H1 (cell line): Measurements from ENCODE around the gene CEP250. TPM values are rescaled to one million over a fixed set of nuclear protein-coding genes. Genes with fewer than 3 reads are reported as not detected.

ENCODE experiments used
- CTCF ChIA-PET: fragments of 300-600 bp; sonication (Branson Sonifier 250); formaldehyde crosslinking; loops from one replicate; lab custom pipeline; 2021; ENCODE audit not compliant: partially characterized antibody; lab: Charles Lee
- POLR2A ChIA-PET: fragments of 300-600 bp; sonication (Branson Sonifier 250); formaldehyde crosslinking; loops from one replicate; lab custom pipeline; 2021; ENCODE audit warnings: inconsistent platforms; ENCODE audit not compliant: partially characterized antibody; lab: Charles Lee
- DNase-seq, 2 experiments: peaks; one replicate each; pipeline versions ENCODE4 v3.0.0 to v3.0.0-alpha.2; 2010 to 2022; ENCODE audit warnings: low spot score in 2 of 2, low read depth in 1 of 2, mixed read lengths in 1 of 2
- FAIRE-seq: peaks from 2 replicates; lab custom pipeline; 2011; peaks lifted over from hg19 to GRCh38; lab: Jason Lieb, UNC
- H2AFZ ChIP-seq: 2 replicates; pipeline ENCODE4 v1.8.1; 2012; ENCODE audit warnings: low read length, inconsistent platforms
- H2AK5ac ChIP-seq: 2 replicates; pipeline ENCODE4 v1.6.1; 2013; ENCODE audit warnings: low read depth, low read length
- H2BK120ac ChIP-seq: replicated peaks from 2 replicates; pipeline ENCODE3; 2013; ENCODE audit warnings: low read depth, low read length, inconsistent platforms
- H2BK12ac ChIP-seq: 2 replicates; pipeline ENCODE4 v1.6.1; 2013; ENCODE audit warnings: low read depth, low read length
- H2BK15ac ChIP-seq: 2 replicates; pipeline ENCODE4 v1.6.1; 2013; ENCODE audit warnings: low read length
- H2BK20ac ChIP-seq: 2 replicates; pipeline ENCODE4 v1.6.1; 2013; ENCODE audit warnings: low read length
- H2BK5ac ChIP-seq: 2 replicates; pipeline ENCODE4 v1.6.1; 2013; ENCODE audit warnings: low read depth, low read length
- H3K14ac ChIP-seq: 2 replicates; pipeline ENCODE4 v1.6.1; 2013; ENCODE audit warnings: inconsistent platforms; ENCODE audit not compliant: insufficient read length
- H3K18ac ChIP-seq: 2 replicates; pipeline ENCODE4 v1.6.1; 2013; ENCODE audit warnings: low read length; ENCODE audit errors: extremely low read depth
- H3K23ac ChIP-seq: 2 replicates; pipeline ENCODE4 v1.6.1; 2013; ENCODE audit warnings: inconsistent platforms; ENCODE audit not compliant: insufficient read length
- H3K23me2 ChIP-seq: 2 replicates; pipeline ENCODE4 v1.6.1; 2013; ENCODE audit warnings: low read depth, low read length
- H3K27ac ChIP-seq: 2 replicates; pipeline ENCODE4 v1.6.1; 2011; ENCODE audit warnings: low read depth, low read length, inconsistent platforms
- H3K27me3 ChIP-seq, 4 experiments: replicated peaks in 1 of 4; 1 replicate in 1 of 4; 2 replicates in 3 of 4; pipeline versions ENCODE4 v1.6.1 to v1.8.1; 2011 to 2013; ENCODE audit warnings: low read length in 3 of 4, mild to moderate bottlenecking in 3 of 4, inconsistent platforms in 2 of 4, mixed read lengths in 2 of 4, moderate library complexity in 1 of 4; ENCODE audit not compliant: control insufficient read depth in 3 of 4, insufficient read depth in 3 of 4; ENCODE audit errors: extremely low read depth in 1 of 4
- H3K36me3 ChIP-seq, 4 experiments: 2 replicates each; pipeline versions ENCODE4 v1.6.1 to v1.8.1; 2011 to 2013; ENCODE audit warnings: mild to moderate bottlenecking in 4 of 4, low read length in 3 of 4, moderate library complexity in 2 of 4, control low read depth in 1 of 4, inconsistent platforms in 1 of 4; ENCODE audit not compliant: insufficient read depth in 4 of 4, control insufficient read depth in 2 of 4
- H3K4ac ChIP-seq: replicated peaks from 2 replicates; pipeline ENCODE3; 2013; ENCODE audit warnings: low read length, low read depth, mixed read lengths, inconsistent platforms; ENCODE audit not compliant: insufficient read length
- H3K4me1 ChIP-seq, 4 experiments: replicated peaks in 1 of 4; 1 replicate in 1 of 4; 2 replicates in 3 of 4; pipeline versions ENCODE4 v1.6.1 to v1.8.1; 2011 to 2013; ENCODE audit warnings: low read length in 3 of 4, inconsistent platforms in 2 of 4, mixed read lengths in 1 of 4; ENCODE audit not compliant: insufficient read depth in 4 of 4, control insufficient read depth in 3 of 4
- H3K4me2 ChIP-seq, 2 experiments: 2 replicates each; pipeline versions ENCODE4 v1.6.1 to v1.8.1; 2011 to 2013; ENCODE audit warnings: low read depth in 2 of 2, low read length in 2 of 2, control low read depth in 1 of 2, inconsistent platforms in 1 of 2, mild to moderate bottlenecking in 1 of 2; ENCODE audit not compliant: insufficient read depth in 1 of 2
- H3K4me3 ChIP-seq, 4 experiments: fragments of 200-600, 300-600 bp in 1 of 4; sonication (generic), shearing (Covaris generic), sonication (Bioruptor Twin) in 1 of 4; 2 replicates each; pipeline versions ENCODE4 v1.5.1 to v1.8.1; 2011 to 2016; ENCODE audit warnings: low read length in 4 of 4, low read depth in 3 of 4, control low read depth in 2 of 4, inconsistent platforms in 2 of 4, mild to moderate bottlenecking in 2 of 4, mixed read lengths in 1 of 4, moderate library complexity in 1 of 4; ENCODE audit not compliant: insufficient read depth in 2 of 4; ENCODE audit errors: extremely low read depth in 1 of 4
- H3K56ac ChIP-seq: replicated peaks from 2 replicates; pipeline ENCODE3; 2013; ENCODE audit warnings: low read depth, mild to moderate bottlenecking, mixed read lengths, low read length, inconsistent platforms; ENCODE audit not compliant: insufficient read length
- H3K79me1 ChIP-seq: 2 replicates; pipeline ENCODE4 v1.6.1; 2013; ENCODE audit warnings: low read depth, low read length, control low read depth
- H3K79me2 ChIP-seq, 2 experiments: 2 replicates each; pipeline versions ENCODE4 v1.6.1 to v1.8.1; 2012 to 2013; ENCODE audit warnings: low read length in 2 of 2, mild to moderate bottlenecking in 2 of 2, inconsistent platforms in 1 of 2; ENCODE audit not compliant: insufficient read depth in 2 of 2, control insufficient read depth in 1 of 2
- H3K9ac ChIP-seq, 4 experiments: replicated peaks in 1 of 4; 1 replicate in 1 of 4; 2 replicates in 3 of 4; pipeline versions ENCODE4 v1.6.1 to v1.8.1; 2011 to 2013; ENCODE audit warnings: low read depth in 3 of 4, low read length in 3 of 4, control low read depth in 2 of 4, mild to moderate bottlenecking in 2 of 4, moderate library complexity in 2 of 4, inconsistent platforms in 1 of 4; ENCODE audit errors: extremely low read depth in 1 of 4
- H3K9me3 ChIP-seq, 2 experiments: 2 replicates each; pipeline versions ENCODE4 v1.6.1 to v1.8.1; 2012 to 2013; ENCODE audit warnings: mild to moderate bottlenecking in 2 of 2, moderate library complexity in 2 of 2, control low read depth in 1 of 2, inconsistent platforms in 1 of 2, low read depth in 1 of 2, low read length in 1 of 2, mixed read lengths in 1 of 2; ENCODE audit not compliant: insufficient read depth in 2 of 2
- H4K20me1 ChIP-seq, 2 experiments: replicated peaks in 1 of 2; 2 replicates each; pipeline versions ENCODE3 to v1.8.1; 2011 to 2013; ENCODE audit warnings: inconsistent platforms in 2 of 2, low read length in 2 of 2, mild to moderate bottlenecking in 1 of 2; ENCODE audit not compliant: insufficient read depth in 2 of 2, control insufficient read depth in 1 of 2
- H4K5ac ChIP-seq: 2 replicates; pipeline ENCODE4 v1.6.1; 2013; ENCODE audit warnings: low read length, low read depth, mixed read lengths, inconsistent platforms; ENCODE audit not compliant: insufficient read length
- H4K8ac ChIP-seq: 2 replicates; pipeline ENCODE4 v1.8.0; 2013; ENCODE audit warnings: mild to moderate bottlenecking, moderate library complexity, low read length, inconsistent platforms; ENCODE audit not compliant: insufficient read depth; ENCODE audit errors: extremely low read depth
- H4K91ac ChIP-seq: replicated peaks from 2 replicates; pipeline ENCODE3; 2013; ENCODE audit warnings: low read length, mixed read lengths, inconsistent platforms; ENCODE audit not compliant: insufficient read length
- BRCA1 ChIP-seq: IDR thresholded peaks from 2 replicates; pipeline ENCODE4 v1.6.1; 2012; ENCODE audit warnings: low read depth, low read length, improper control_type of control experiment
- CEBPB ChIP-seq: IDR thresholded peaks from 2 replicates; pipeline ENCODE4 v1.6.1; 2012; ENCODE audit warnings: low read depth, low read length
- CHD2 ChIP-seq: IDR thresholded peaks from 2 replicates; pipeline ENCODE4 v1.6.1; 2012; ENCODE audit warnings: low read length, improper control_type of control experiment
- E2F6 ChIP-seq: IDR thresholded peaks from 2 replicates; pipeline ENCODE4 v1.6.1; 2012; ENCODE audit warnings: inconsistent platforms
- EP300 ChIP-seq, 2 experiments: IDR thresholded peaks; 1 replicate in 1 of 2; 2 replicates in 1 of 2; pipeline ENCODE4 v1.6.1; 2011 to 2012; ENCODE audit warnings: low read depth in 2 of 2, low read length in 2 of 2, mild to moderate bottlenecking in 2 of 2, borderline replicate concordance in 1 of 2, inconsistent platforms in 1 of 2, moderate library complexity in 1 of 2
- GABPA ChIP-seq: IDR thresholded peaks from 2 replicates; pipeline ENCODE4 v1.6.1; 2011; ENCODE audit warnings: mild to moderate bottlenecking, low read length, moderate library complexity, borderline replicate concordance; ENCODE audit not compliant: insufficient read depth
- PHF8 ChIP-seq: fragments of 200-600 bp; sonication (generic); conservative IDR thresholded peaks from 2 replicates; pipeline ENCODE4 v1.7.1; 2012; ENCODE audit warnings: low read depth, mild to moderate bottlenecking, inconsistent platforms, low read length, moderate library complexity
- RAD21 ChIP-seq, 2 experiments: IDR thresholded peaks in 1 of 2; conservative IDR thresholded peaks in 1 of 2; 2 replicates each; pipeline ENCODE4 v1.6.1; 2011; ENCODE audit warnings: low read depth in 2 of 2, low read length in 2 of 2, improper control_type of control experiment in 1 of 2, inconsistent platforms in 1 of 2, mild to moderate bottlenecking in 1 of 2, moderate library complexity in 1 of 2
- RFX5 ChIP-seq: IDR thresholded peaks from 2 replicates; pipeline ENCODE4 v1.6.1; 2011; ENCODE audit warnings: low read depth, low read length, improper control_type of control experiment, borderline replicate concordance
- SIRT6 ChIP-seq: IDR thresholded peaks from one replicate; pipeline ENCODE4 v1.7.1; 2012; ENCODE audit warnings: low read length, inconsistent platforms
- SUZ12 ChIP-seq: fragments of 200-600 bp; sonication (generic); IDR thresholded peaks from 2 replicates; pipeline ENCODE4 v1.6.1; 2012; ENCODE audit warnings: mild to moderate bottlenecking, inconsistent platforms, low read length, moderate library complexity, mixed read lengths
- USF2 ChIP-seq: IDR thresholded peaks from 2 replicates; pipeline ENCODE4 v1.6.1; 2011; ENCODE audit warnings: low read length, improper control_type of control experiment
- WGBS, 2 experiments: shearing (Covaris generic) in 1 of 2; methylation state at CpG; one replicate each; pipeline versions ENCODE4 v1.1.6 to v1.1.7; 2013 to 2015; ENCODE audit warnings: low lambda C conversion rate in 2 of 2, mixed read lengths in 2 of 2, inconsistent platforms in 1 of 2, low coverage in 1 of 2, missing lambda C conversion rate in 1 of 2; ENCODE audit not compliant: insufficient replicate concordance in 2 of 2, insufficient coverage in 1 of 2, insufficient read length in 1 of 2; ENCODE audit errors: extremely low coverage in 1 of 2, missing lambda C conversion rate in 1 of 2; 5-methylcytosine and 5-hydroxymethylcytosine counted together
- polyA plus RNA-seq, 7 experiments: library from polyadenylated mRNA; depleted of rRNA in 3 of 7; stranded (reverse) in 5 of 7; unstranded in 2 of 7; fragments of >200 nt in 5 of 7; fragments of 200-250 nt in 2 of 7; gene quantifications; 1 replicate in 5 of 7; 2 replicates in 1 of 7; 4 replicates in 1 of 7; pipeline versions ENCODE4 v1.2.1 to v1.2.3, GENCODE V29; 2011 to 2013; ENCODE audit warnings: missing spikeins in 2 of 7, mixed read lengths in 2 of 7
- total RNA-seq: library from RNA; stranded (reverse); fragmentation: NEBNext Ultra II Directional; extraction: Animal tissue kit (Norgen Biotek cat#: 25700); gene quantifications from 2 replicates; pipeline ENCODE4 v1.2.1, GENCODE V29; 2021

Gene CEP250
- total and polyA plus RNA-seq, 2 of the 8 experiments (the other 6 are each of a cell fraction or from before 2014, with no cell fraction given) = 2.6 to 33.7 TPM

- ChIA-PET CTCF (interaction anchor here (0.7 to 1.2 kb wide), 3 partner anchors 12 to 37 kb away, joined by 3 to 4 read pairs (median 3); partner anchors contain the start of gene CEP250), POLR2A (interaction anchor here (0.9 to 1.0 kb wide), 2 partner anchors 18 to 38 kb away, joined by 3 read pairs; no protein-coding TSS in a partner anchor)
- no peak for DNase-seq
- no peak overlapping the region for H3K4ac ChIP-seq
- no peak for FAIRE-seq
- no peak overlapping the region for H3K18ac ChIP-seq
- H2BK120ac ChIP-seq = no peak overlapping the region
- H4K20me1 ChIP-seq = peaks cover 0 to 2% of the 10 kb centered on the region in 2 experiments
- no peak overlapping the region for H3K14ac ChIP-seq
- H3K56ac ChIP-seq = no peak overlapping the region
- no peaks in the 10 kb centered on the region for H3K23me2 ChIP-seq
- no peak overlapping the region for H3K23ac ChIP-seq
- H3K4me2 ChIP-seq = no peak overlapping the region
- no peak overlapping the region for H2BK5ac ChIP-seq
- H3K27me3 ChIP-seq = no peaks in the 10 kb centered on the region
- H3K36me3 ChIP-seq = peaks cover 20 to 59% (median 44%) of the 10 kb centered on the region in 4 experiments
- no peak overlapping the region for H2AK5ac ChIP-seq
- H2AFZ ChIP-seq = no peak overlapping the region
- no peak overlapping the region for H4K91ac ChIP-seq
- no peak overlapping the region for H3K9ac ChIP-seq
- H3K79me2 ChIP-seq = no peaks in the 10 kb centered on the region
- no peaks in the 10 kb centered on the region for H3K9me3 ChIP-seq
- H3K27ac ChIP-seq = no peak overlapping the region
- no peak overlapping the region for H2BK12ac ChIP-seq
- no peak overlapping the region for H3K4me3 ChIP-seq
- WGBS, 2 experiments = 95 to 100% methylated on average over 1 to 6 of the region's 6 CpGs
- H3K4me1 ChIP-seq = no peaks in the 10 kb centered on the region
- no peak overlapping the region for H4K8ac ChIP-seq
- H2BK20ac ChIP-seq = no peak overlapping the region
- no peak overlapping the region for H2BK15ac ChIP-seq
- no peaks in the 10 kb centered on the region for H3K79me1 ChIP-seq
- H4K5ac ChIP-seq = no peak overlapping the region
- TF ChIP-seq RAD21 (IDR thresholded peaks at IDR 0.05 in 1 of 2, conservative IDR thresholded peaks at IDR 0.05 in 1 of 2; ENCODE audit: low read depth in 2 of 2, low read length in 2 of 2) (no peak), SIRT6 (no peak), E2F6 (no peak), GABPA (no peak), CEBPB (no peak), EP300 (IDR thresholded peaks at IDR 0.05; ENCODE audit: borderline replicate concordance in 1 of 2, low read depth in 2 of 2, low read length in 2 of 2) (no peak), PHF8 (no peak), BRCA1 (no peak), RFX5 (no peak), CHD2 (no peak), SUZ12 (no peak), USF2 (no peak)
Measured at GRCh38 chr20:35492352-35492751, 37.0 kb downstream of the CEP250 start.
